Measurements from ENCODE around the gene RPS10. TPM values are rescaled to one million over a fixed set of nuclear protein-coding genes. Genes with fewer than 3 reads are reported as not detected.

RPS10 gene
- total RNA-seq, 1 donor from 2014 or later, result 1,026 TPM

GRCh38 chr6:34472425-34472824, 46.6 kb upstream of the RPS10 start:
- Mint-ChIP-seq H3K27me3 (ENCODE audit: unreplicated experiment) (peaks cover 28% of the 10 kb centered on the region), H3K4me1 (ENCODE audit: unreplicated experiment) (no peaks in the 10 kb centered on the region), H3K27ac (ENCODE audit: unreplicated experiment) (no peak overlapping the region), H3K4me3 (ENCODE audit: unreplicated experiment) (no peak overlapping the region), H3K9me3 (ENCODE audit: unreplicated experiment) (no peaks in the 10 kb centered on the region), H3K36me3 (ENCODE audit: unreplicated experiment) (no peaks in the 10 kb centered on the region)
- no peak for TF ChIP-seq CTCF (IDR thresholded peaks at IDR 0.05)
- DNase-seq (ENCODE audit: extremely low spot score, unreplicated experiment), result no peak

- Mint-ChIP-seq H3K36me3 (ENCODE audit: unreplicated experiment) (no peaks in the 10 kb centered on the region), H3K4me3 (ENCODE audit: unreplicated experiment) (no peak overlapping the region), H3K4me1 (ENCODE audit: unreplicated experiment) (peaks cover 5% of the 10 kb centered on the region), H3K27ac (ENCODE audit: unreplicated experiment) (no peak overlapping the region), H3K9me3 (ENCODE audit: unreplicated experiment) (no peaks in the 10 kb centered on the region), H3K27me3 (ENCODE audit: unreplicated experiment) (peaks cover 32% of the 10 kb centered on the region)
- DNase-seq (ENCODE audit: extremely low spot score, unreplicated experiment), result no peak
- TF ChIP-seq CTCF (IDR thresholded peaks at IDR 0.05), result no peak
Observed at GRCh38 chr6:34469499-34469898, 43.6 kb upstream of the RPS10 start.

- Mint-ChIP-seq H3K27me3 (ENCODE audit: unreplicated experiment) (peaks cover 33% of the 10 kb centered on the region), H3K4me1 (ENCODE audit: unreplicated experiment) (peaks cover 5% of the 10 kb centered on the region), H3K27ac (ENCODE audit: unreplicated experiment) (no peak overlapping the region), H3K9me3 (ENCODE audit: unreplicated experiment) (no peaks in the 10 kb centered on the region), H3K4me3 (ENCODE audit: unreplicated experiment) (no peak overlapping the region), H3K36me3 (ENCODE audit: unreplicated experiment) (no peaks in the 10 kb centered on the region)
- no peak for DNase-seq (ENCODE audit: extremely low spot score, unreplicated experiment)
- no peak for TF ChIP-seq CTCF (IDR thresholded peaks at IDR 0.05)
Observed at GRCh38 chr6:34468378-34468892, 42.6 kb upstream of the RPS10 start.

GRCh38 chr6:34466242-34467185, 40.6 kb upstream of the RPS10 start:
- H3K4me3 Mint-ChIP-seq (ENCODE audit: unreplicated experiment), result peak overlapping the region; percentile 48
- TF ChIP-seq CTCF (IDR thresholded peaks at IDR 0.05), result no peak
- H3K9me3 Mint-ChIP-seq (ENCODE audit: unreplicated experiment), result no peaks in the 10 kb centered on the region
- H3K36me3 Mint-ChIP-seq (ENCODE audit: unreplicated experiment), result no peaks in the 10 kb centered on the region
- DNase-seq (ENCODE audit: extremely low spot score, unreplicated experiment), result no peak
- H3K27me3 Mint-ChIP-seq (ENCODE audit: unreplicated experiment), result peaks cover 26% of the 10 kb centered on the region
- no peak overlapping the region for H3K27ac Mint-ChIP-seq (ENCODE audit: unreplicated experiment)
- peaks cover 9% of the 10 kb centered on the region for H3K4me1 Mint-ChIP-seq (ENCODE audit: unreplicated experiment)

- peaks cover 9% of the 10 kb centered on the region for H3K4me1 Mint-ChIP-seq (ENCODE audit: unreplicated experiment)
- no peaks in the 10 kb centered on the region for H3K36me3 Mint-ChIP-seq (ENCODE audit: unreplicated experiment)
- DNase-seq (ENCODE audit: extremely low spot score, unreplicated experiment), result no peak
- TF ChIP-seq CTCF (IDR thresholded peaks at IDR 0.05), result no peak
- peaks cover 20% of the 10 kb centered on the region for H3K27me3 Mint-ChIP-seq (ENCODE audit: unreplicated experiment)
- no peak within 1 kb of the TSS for H3K27ac Mint-ChIP-seq (ENCODE audit: unreplicated experiment)
- no peaks in the 10 kb centered on the region for H3K9me3 Mint-ChIP-seq (ENCODE audit: unreplicated experiment)
- peak within 1 kb of the TSS; percentile 62 for H3K4me3 Mint-ChIP-seq (ENCODE audit: unreplicated experiment)
Observed at GRCh38 chr6:34465531-34466241, 39.8 kb upstream of the RPS10 start, which contains the start of gene PACSIN1. TSS of gene PACSIN1 (plus strand) at chr6:34466076. CDS start at chr6:34526306, 60,230 bp downstream.

Data from osteocyte (in vitro differentiated cells).